Osteoblast (primary cell): Measurements from ENCODE around the gene SLAIN1. TPM values are rescaled to one million over a fixed set of nuclear protein-coding genes. Genes with fewer than 3 reads are reported as not detected.

Experiments
- DNase-seq: peaks from one replicate; pipeline ENCODE4 v3.0.0; 2011; ENCODE audit warnings: low spot score, mixed read lengths; ENCODE audit not compliant: insufficient read length; ENCODE audit errors: missing footprints
- H2AFZ ChIP-seq: 2 replicates; pipeline ENCODE4 v1.6.0; 2011; ENCODE audit warnings: mild to moderate bottlenecking, low read length
- H3K27ac ChIP-seq: 2 replicates; pipeline ENCODE4 v1.5.1; 2011; ENCODE audit warnings: mild to moderate bottlenecking, low read depth, low read length, moderate library complexity
- H3K27me3 ChIP-seq: 2 replicates; pipeline ENCODE4 v1.6.0; 2012; ENCODE audit warnings: mild to moderate bottlenecking, control low read depth, inconsistent platforms, low read length, moderate library complexity; ENCODE audit not compliant: insufficient read depth
- H3K36me3 ChIP-seq: 2 replicates; pipeline ENCODE4 v1.5.1; 2011; ENCODE audit warnings: mild to moderate bottlenecking, low read length, control low read depth, moderate library complexity; ENCODE audit not compliant: insufficient read depth
- H3K4me1 ChIP-seq: 2 replicates; pipeline ENCODE4 v1.5.1; 2011; ENCODE audit warnings: mild to moderate bottlenecking, low read length, control low read depth, moderate library complexity; ENCODE audit not compliant: insufficient read depth
- H3K4me2 ChIP-seq: 2 replicates; pipeline ENCODE4 v1.6.0; 2011; ENCODE audit warnings: mild to moderate bottlenecking, low read length; ENCODE audit not compliant: insufficient read depth
- H3K4me3 ChIP-seq: fragments of 200-600 bp; sonication (generic); 3 replicates; pipeline ENCODE4 v1.5.1; 2012; ENCODE audit warnings: mild to moderate bottlenecking, low read length, inconsistent platforms; ENCODE audit not compliant: insufficient read depth
- H3K79me2 ChIP-seq: 2 replicates; pipeline ENCODE4 v1.6.0; 2012; ENCODE audit warnings: mild to moderate bottlenecking, low read length, control low read depth, inconsistent platforms; ENCODE audit not compliant: insufficient read depth
- H3K9me3 ChIP-seq: 2 replicates; pipeline ENCODE4 v1.5.1; 2011; ENCODE audit warnings: low read depth, low read length, control low read depth
- H4K20me1 ChIP-seq: 2 replicates; pipeline ENCODE4 v1.6.0; 2012; ENCODE audit warnings: mild to moderate bottlenecking, low read length, control low read depth; ENCODE audit not compliant: insufficient read depth
- CTCF ChIP-seq: IDR thresholded peaks from 2 replicates; pipeline ENCODE4 v1.5.1; 2011; ENCODE audit warnings: mild to moderate bottlenecking, low read depth, low read length, moderate library complexity; ENCODE audit errors: extremely low read depth
- total RNA-seq: library from RNA; depleted of rRNA; stranded (reverse); fragments of >200 nt; gene quantifications from 2 replicates; pipeline ENCODE4 v1.2.3, GENCODE V29; 2012

Gene SLAIN1
- total RNA-seq, 1 donor = not detected

GRCh38 chr13:77696006-77696878, 1.2 kb upstream of the SLAIN1 start:
- H3K27me3 ChIP-seq = peaks cover 44% of the 10 kb centered on the region
- DNase-seq = no peak
- H3K27ac ChIP-seq = no peak overlapping the region
- TF ChIP-seq CTCF = no peak
- H2AFZ ChIP-seq = no peak overlapping the region
- no peak overlapping the region for H3K4me3 ChIP-seq
- H3K79me2 ChIP-seq = no peaks in the 10 kb centered on the region
- H3K9me3 ChIP-seq = no peaks in the 10 kb centered on the region
- H3K36me3 ChIP-seq = no peaks in the 10 kb centered on the region
- peaks cover 4% of the 10 kb centered on the region for H3K4me1 ChIP-seq
- H3K4me2 ChIP-seq = no peak overlapping the region
- H4K20me1 ChIP-seq = no peaks in the 10 kb centered on the region

- H3K9me3 ChIP-seq = no peaks in the 10 kb centered on the region
- TF ChIP-seq CTCF = no peak
Observed at GRCh38 chr13:77696879-77697216, 639 bp upstream of the SLAIN1 start.

GRCh38 chr13:77698201-77699058, 943 bp downstream of the SLAIN1 start:
- no peaks in the 10 kb centered on the region for H3K9me3 ChIP-seq
- H3K27me3 ChIP-seq = peaks cover 44% of the 10 kb centered on the region

More at GRCh38 chr13:77696879-77697216, 639 bp upstream of the SLAIN1 start:
- H3K4me2 ChIP-seq = no peak overlapping the region
- H3K4me3 ChIP-seq = no peak overlapping the region
- peaks cover 4% of the 10 kb centered on the region for H3K4me1 ChIP-seq
- no peak overlapping the region for H3K27ac ChIP-seq
- H4K20me1 ChIP-seq = no peaks in the 10 kb centered on the region
- DNase-seq = no peak
- H3K27me3 ChIP-seq = peaks cover 44% of the 10 kb centered on the region
- H3K79me2 ChIP-seq = no peaks in the 10 kb centered on the region
- no peaks in the 10 kb centered on the region for H3K36me3 ChIP-seq
- H2AFZ ChIP-seq = peak overlapping the region; percentile 22

More at GRCh38 chr13:77698201-77699058, 943 bp downstream of the SLAIN1 start:
- Histone ChIP-seq H3K27ac (no peak overlapping the region), H3K36me3 (no peaks in the 10 kb centered on the region), H3K4me2 (peak overlapping the region; percentile 91), H4K20me1 (no peaks in the 10 kb centered on the region), H2AFZ (peak overlapping the region; percentile 89), H3K4me1 (peaks cover 4% of the 10 kb centered on the region), H3K4me3 (peak overlapping the region; percentile 69), H3K79me2 (no peaks in the 10 kb centered on the region)
- peak; percentile 87 for DNase-seq
- no peak for TF ChIP-seq CTCF
